GM04503 (cell line): ENCODE data around the gene GATAD2B.
"Not testable (repeated sequence)": the region's sequence is repeated elsewhere in the genome, so short reads cannot be mapped to it uniquely, and the experiment has no call there.

Source experiments
- DNase-seq: peaks from one replicate; pipeline ENCODE4 v3.0.0-alpha.2; 2012; ENCODE audit warnings: low read depth

Gene GATAD2B

DNA sequence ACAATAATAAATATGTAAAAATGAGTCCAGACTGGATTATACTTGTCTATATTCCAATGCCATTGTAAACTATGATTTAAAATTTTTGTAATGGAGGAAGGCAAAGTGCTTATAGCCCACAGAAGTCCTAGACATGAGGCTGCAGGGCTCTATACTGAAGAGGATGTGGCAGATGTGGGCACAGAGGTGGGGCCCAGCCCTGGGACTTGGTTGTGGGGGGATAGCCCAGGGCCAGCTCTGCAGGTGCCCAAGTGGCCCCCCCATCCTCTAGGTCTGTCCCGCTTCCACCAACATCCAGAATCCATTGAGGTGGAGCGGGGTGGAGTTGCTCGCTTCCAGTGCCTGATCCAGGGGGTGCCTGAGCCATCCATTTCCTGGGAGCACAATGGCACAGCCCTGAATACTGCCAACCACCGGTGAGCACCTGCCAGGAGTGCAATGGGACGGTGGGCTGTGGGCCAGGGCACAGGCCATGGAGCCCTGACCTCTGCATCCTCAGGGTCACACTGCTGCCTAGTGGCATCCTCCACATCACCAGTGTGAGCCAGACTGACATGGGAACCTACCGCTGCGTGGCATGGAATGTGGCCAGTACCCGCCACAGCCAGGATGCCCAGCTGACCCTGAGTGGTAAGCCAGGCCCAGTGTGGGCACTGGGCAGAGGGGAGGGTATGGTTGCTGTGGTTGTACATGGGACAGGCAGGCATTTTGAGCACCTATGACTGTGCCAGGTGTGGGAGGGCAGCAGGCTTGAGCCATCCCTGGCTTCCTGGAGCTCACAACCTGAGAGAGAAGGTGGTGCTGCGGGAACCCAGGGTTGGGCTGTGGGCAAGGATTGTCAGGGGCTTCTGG, 126.6 kb downstream of the GATAD2B start:
- no peak for DNase-seq

DNA sequence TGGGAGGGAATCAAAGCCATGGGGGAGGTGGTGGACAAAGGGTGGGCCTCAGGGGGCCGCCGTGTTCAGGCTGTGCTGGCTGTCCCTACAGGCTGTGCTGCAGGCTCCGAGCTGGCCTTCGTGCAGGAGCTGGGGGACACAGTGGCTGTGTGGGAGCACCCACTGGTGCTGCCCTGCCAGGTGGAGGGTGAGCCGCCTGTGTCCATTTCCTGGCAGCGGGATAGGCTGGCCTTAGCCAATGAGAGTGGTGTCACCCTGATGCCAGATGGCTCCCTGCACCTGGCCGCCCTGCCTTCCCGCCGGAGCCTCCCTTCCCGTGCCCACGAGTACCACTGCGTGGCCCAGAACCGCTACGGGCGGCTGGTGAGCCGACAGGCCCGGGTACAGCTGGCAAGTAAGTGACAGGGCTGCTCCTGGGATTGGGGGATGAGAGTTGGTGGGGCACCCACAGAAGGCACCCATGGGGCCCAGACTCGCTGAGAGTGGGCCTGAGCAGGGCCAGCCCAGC, 127.4 kb downstream of the GATAD2B start:
- no peak for DNase-seq

DNA sequence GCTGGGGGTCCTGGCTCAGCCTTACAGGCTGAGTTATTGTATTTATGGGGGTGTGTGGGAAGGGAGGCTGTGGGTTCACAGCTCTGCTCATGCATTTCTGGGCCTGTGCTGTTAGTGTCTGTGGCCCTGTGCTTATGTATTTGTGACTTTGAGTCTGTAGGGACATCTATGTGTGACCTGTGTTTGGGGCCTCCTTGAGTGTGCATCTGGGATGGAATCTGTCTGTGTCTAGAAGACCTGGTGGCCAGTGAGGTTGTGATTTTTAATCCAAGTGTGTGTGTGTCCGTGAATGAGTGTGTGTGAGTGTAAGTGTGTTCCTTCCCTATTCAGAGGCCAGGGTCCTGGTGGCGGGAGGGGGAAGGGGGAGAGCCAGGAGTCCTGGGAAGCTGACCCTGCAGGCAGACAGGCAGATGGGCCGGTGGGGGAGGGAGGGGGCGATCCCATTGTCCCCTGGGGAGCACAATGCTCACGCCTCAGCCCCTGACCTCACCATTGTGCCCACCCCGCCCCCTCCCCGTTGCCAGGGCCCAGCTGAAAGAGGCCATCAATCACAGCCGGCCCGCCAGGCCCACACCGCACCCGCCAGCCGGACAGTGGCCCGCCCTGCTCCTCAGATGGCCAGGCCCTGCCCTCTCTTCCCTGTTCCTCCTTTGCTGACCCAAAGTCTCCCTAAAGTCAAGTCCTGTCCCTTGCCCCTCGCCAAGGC, 128.0 kb downstream of the GATAD2B start:
- DNase-seq, result no peak

DNA sequence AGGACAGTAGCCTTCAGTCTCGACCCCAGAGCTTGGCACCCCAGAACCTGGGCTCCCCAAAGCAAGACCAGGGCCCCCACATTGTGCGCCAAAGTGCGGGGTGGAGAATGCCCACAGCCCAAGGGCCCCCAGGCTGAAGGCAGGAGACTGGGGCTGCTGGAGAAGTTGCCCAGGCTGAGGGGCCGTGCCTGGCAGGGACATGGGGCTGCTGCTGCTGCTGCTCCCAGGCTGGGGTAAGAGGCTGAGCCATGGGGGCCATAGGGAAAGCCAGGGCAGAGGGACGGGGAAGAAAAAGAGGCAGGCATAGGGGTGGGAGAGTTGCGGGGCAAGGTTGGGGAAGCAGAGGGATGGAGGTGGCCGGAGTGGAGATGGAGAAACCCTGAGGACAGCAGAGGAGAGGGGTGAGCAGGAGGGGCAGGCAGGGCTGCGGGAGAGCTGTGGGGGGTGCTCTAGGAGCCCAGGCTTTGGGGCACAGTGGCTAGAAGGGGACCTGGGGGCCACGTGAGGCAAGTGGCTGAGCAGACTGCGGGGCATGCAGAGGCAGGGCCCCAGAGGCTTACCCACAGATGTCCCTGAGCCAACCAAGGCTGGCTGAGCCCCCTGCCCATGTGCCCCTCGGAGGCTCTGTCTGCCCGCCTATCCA, 128.7 kb downstream of the GATAD2B start:
- no peak for DNase-seq

DNA sequence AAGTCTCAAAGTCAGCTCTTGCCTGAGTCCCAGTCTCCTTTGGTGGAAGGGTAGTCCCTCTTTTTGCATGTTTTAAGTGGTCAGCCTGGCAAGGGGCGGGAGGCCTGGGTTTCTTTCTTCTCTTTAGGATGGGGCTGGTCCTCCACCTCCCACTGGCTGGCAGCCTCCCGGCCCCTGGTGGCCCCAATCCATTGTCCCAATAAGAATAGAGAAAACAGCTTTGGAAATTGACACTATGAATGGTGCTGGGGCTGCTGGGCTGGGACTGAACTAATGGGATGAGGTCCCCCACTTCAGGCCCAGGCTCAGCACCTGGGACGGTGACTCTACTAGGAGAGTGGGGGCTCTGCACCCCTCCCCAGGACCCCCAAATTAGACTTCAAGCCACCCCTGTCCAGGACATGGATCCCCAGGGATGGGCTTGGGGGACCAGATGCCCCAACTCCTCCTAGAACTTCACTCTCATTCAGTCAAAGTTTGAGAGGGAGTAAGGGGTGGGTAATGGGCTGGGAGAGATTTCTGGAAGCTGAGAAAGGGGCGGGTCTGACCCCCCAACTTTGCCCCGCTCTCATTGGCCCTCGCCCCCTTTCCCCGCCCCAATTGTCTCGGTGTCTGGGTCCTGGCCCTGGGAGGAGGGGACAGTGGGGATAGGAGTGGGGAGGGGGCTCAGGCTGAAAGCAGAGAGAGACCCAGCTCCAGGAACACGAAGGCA, 129.4 kb downstream of the GATAD2B start:
- no peak for DNase-seq

DNA sequence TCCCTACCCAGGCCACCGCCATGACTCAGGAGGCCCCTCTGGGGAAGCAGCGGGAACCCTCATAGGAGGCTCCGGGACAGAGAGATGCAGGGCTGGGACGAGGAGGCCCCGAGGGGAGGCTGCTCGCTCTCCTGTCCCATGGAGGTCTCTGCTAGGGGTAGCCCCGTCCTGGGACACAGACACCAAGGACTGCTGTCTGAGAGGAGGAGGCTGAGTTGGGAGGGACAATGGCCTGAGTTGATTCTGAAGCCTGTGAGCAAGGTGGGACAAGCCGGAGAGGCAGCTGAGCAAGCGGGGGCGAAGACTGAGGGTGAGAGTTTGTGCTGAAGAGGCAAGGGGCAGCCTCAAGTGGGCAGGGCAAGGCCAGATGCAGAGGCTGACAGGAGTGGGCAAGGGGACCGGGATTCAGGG, 130.1 kb downstream of the GATAD2B start:
- DNase-seq, result no peak

DNA sequence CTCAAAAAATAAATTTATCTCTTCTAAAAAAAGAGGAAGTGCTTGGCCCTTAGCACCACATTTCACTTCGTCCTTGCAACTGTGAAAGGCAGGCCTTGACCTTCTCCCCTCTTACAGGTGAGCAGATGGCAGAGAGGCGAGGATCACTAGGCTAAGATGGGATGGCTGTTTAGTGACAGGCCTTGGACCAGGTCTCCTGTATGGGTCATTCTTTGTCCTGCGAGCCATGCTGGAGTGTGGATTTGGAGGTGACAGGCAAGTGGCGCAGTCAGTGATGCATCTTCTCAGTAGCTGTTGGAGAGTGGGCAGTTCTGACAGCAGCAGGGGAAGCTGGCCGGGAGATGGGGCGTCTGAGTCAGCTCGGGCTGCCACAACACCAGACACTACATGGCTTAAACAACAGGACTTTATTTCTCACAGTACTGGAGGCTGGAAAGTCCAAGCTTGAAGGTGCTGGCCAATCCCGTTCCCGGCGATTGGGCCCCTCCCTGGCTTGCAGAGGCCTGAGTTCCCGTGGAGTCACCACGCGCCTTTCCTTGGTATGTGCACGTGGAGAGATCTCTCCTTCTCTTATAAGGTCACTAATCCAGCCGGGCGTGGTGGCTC, 131.0 kb downstream of the GATAD2B start:
- no peak for DNase-seq

DNA sequence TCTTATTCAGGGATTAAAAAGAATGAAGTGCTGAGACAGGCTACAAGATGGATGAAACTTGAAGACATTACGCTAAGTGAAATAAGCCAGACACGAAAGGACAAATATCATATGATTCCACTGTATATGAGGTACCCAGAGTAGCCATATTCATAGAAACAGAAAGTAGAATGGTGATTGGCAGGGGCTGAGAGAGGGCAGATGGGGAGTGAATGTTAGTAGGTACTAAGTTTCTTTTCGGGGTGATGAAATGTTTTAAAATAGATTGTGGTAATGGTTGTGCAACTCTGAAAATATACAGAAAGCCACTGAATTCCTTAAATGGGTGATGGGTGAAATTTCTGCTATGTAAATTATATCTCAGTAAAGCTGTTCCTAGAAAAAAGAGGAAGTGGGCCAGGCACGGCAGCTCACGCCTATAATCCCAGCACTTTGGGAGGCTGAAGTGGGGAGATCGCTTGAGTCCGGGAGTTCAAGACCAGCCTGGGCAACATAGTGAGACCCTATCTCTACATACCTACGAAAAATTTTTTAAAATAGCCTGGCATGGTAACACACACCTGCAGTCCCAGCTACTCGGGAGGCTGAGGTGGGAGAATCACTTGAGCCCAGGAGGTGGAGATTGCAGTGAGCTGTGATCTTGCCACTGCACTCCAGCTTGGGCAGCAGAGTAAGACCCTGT, 131.7 kb downstream of the GATAD2B start:
- peak; percentile 90 for DNase-seq

DNA sequence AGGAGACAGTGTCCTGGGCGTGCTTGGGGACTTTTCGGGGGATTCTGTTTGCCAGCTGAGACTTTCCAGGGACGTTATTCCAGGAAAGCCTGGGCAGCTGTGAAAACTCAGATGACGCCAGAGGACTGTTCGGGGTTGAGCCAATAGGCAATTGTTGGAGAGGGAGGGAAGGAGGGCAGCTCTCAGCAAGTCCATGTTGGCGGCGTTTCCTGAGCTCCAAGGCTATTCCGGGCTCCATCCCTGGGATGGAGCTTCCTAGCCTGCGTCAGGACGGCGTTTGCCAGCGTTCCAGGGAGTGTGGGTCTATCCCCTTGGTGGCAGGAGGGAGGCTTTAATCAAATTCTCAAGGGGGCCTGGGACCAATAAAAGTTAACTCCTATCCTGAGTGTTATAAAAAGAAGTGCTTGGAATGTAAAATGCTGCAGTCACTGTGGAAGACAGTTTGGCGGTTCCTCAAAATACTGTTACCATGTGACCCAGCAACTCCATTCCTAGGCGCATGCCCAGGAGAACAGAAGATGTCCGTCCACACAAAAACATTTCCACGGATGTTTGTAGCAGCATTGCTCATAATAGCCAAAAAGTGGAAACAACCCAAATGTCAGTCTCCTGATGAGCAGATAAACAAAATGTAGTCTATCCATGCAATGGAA, 132.3 kb downstream of the GATAD2B start:
- DNase-seq, result peak; percentile 62

DNA sequence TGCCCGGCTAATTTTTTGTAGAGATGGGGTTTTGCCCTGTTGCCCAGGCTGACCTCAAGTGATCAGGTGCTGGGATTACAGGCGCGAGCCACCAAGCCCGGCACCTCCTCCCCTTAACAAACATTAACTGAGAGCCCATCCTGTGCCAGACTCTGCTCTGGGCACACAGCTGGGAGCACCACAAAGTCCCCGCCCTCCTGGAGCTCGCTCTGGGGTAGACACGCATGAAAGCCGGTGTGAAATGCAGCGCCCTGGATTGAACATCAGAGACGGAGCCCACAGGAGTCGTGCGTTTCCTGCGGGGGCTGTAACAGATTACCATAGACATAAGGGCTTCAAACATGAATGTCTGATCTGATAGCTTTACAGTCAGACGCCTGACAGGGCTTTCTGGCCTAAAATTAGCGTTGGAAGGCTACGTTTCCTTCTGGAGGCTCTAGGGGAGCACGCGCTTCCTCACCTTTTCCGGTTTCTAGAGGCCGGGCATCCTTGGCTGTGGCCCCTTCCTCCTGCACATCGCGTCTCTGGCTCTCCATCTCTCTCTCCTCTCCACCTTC, 133.2 kb downstream of the GATAD2B start:
- no peak for DNase-seq

DNA sequence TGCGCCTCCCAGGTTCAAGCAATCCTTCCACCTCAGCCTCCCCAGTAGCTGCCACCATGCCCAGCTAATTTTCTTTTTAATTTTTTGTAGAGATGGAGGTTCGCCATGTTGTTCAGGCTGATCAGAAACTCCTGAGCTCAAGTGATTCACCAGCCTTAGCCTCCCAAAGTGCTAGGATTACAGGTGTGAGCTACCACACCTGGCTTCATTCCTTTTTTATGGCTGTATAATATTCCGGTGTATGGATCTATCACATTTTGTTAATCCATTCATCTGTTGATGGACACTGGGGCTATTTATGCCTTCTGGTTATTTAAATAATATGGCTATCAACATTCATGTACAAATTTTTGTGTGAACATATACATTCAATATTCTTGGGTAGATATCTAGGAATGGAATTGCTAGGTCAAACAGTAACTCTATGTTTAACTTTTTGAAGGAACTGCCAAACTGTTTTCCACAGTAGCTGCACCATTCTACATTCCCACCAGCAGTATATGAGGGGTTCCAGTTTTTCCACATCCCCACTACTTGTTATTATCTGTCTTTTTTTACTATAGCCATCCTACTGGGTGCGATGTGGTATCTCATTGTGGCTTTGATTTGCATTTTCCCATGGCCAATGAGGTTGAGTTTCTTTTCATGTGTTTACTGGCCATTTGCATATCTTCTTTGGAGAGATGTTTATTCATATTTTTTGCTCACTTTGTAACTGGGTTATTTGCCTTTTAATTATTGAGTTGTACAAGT, 136.6 kb downstream of the GATAD2B start:
- no peak for DNase-seq

DNA sequence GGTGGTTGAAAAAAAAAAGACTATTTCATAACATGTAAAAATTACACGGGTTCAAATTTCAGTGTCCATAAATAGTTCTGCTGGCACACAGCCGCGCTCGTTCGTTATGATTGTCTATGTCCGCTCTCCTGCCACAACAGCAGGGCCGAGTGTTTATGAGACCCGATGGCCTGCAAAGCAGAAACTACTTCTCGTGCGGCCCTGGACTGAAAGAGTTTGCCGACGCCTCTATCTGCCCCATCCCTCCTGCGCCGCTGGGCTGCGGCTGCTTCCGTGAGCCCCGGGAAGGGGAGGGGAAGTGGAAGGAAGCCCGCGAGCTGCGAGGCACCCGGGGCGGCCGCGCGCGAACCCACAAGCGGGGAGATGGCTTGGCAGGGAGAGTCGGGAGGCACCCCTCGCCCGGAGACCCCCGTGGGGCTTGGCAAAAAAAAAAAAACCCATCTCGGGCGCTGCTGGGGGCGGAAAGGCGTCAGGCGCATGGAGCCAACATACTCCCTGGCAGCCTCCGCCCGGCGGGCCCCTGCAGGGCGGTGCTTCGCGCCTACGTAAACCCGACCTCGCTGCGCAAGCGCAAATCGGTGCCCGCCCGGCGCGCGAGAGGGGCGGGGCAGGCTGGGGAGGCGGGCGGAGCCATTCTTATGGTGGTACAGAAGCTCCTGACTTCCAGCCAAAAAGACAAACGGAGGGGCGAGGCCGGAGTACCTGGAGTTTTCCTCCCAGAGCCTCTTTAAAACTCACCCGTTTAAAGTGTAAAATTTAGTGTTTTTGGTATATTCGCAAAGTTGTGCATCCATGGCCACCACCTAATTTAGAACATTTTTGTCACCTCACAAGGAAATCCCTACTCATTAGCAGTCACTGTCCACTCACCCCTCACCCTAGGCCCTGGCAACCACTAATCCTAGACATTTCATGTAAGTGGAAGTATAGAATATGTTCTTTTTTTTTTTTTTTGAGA, 139.3 kb downstream of the GATAD2B start:
- DNase-seq, result peak; percentile 44

DNA sequence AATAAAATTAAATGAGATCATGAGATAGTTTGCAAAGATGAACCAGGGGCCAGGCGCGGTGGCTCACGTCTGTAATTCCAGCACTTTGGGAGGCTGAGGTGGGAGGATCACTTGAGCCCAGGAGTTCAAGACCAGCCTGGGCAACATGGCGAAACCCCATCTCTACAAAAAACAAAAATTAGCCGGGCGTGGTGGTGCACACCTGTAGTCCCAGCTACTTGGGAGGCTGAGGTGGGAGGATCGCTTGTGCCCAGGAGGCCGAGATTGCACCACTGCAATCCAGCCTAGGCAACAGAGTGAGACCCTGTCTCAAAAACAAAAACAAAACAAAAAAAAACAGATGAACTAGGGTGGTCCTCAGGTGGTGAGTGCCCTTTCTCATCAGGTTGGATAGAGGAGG, 140.1 kb downstream of the GATAD2B start:
- DNase-seq, result not testable (repeated sequence)

DNA sequence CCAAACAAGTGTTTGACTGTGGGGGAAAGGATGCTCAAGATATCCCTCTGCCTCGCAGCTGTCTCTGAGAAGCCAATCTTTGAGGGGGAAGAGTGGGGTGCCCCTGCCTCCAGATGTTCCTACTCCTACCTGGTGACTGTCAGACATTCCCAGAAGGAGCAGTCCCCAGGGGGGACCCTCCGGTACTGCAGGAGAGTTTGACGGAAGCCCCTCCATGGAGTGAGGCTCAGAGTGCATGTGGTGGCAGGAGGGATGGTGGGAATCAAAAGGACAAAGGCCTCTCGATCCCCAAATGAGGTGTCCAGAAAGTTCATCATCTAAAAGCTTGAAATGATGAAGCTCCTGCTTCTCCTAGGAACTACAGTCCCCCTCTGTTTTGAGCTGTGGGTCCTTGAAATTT, 142.2 kb downstream of the GATAD2B start:
- DNase-seq, result no peak

DNA sequence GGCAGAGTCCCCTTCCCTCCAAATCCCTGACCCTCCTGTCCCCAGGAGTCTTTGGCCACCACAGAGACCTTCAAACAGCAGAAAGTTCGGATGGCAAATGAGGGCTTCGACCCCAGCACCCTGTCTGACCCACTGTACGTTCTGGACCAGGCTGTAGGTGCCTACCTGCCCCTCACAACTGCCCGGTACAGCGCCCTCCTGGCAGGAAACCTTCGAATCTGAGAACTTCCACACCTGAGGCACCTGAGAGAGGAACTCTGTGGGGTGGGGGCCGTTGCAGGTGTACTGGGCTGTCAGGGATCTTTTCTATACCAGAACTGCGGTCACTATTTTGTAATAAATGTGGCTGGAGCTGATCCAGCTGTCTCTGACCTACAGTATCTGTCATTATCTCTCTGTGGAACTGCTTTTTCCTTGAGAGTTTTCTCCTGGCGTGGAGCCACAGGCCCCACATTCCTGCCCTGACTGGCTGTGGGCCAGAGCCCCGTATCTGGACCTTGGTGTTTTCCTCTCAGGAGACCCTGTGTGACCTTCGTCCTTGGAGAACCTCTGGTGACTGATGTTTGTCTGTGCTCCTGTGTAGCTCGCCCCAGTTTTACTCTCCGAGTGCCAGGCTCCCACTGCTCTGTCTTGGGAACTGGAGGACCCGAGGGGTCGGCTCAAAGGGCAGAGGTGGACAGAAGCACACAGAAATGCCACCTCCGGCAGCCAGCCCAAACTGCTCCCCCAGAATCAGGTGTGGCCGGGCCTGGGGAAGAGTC, 142.8 kb downstream of the GATAD2B start:
- DNase-seq, result no peak

DNA sequence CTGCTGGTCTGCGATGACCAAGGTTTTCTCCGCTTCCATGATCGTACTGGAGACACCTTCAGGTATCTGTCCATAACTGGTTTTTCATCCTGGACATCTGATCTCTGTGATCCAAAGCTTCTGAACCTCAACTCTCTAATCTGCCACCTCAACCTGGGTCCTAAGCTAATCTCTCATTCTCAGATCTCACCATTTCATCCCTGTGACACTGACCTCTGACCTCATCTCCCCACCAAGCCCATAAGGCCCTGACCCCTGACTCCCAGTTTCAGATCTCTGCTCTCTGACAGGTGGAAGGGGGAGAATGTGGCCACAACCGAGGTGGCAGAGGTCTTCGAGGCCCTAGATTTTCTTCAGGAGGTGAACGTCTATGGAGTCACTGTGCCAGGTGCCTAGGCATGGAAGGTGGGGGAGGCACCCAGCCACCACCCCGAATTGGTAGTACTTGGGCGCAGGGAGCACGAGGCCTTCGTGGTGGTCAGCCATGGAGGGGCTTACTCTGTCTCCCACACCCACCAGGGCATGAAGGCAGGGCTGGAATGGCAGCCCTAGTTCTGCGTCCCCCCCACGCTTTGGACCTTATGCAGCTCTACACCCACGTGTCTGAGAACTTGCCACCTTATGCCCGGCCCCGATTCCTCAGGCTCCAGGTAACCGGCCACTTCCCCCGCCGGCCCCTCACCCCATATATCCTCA, 143.8 kb downstream of the GATAD2B start:
- DNase-seq, result no peak
